ENCODE results near the gene ZFAND4. TPM values are rescaled to one million over a fixed set of nuclear protein-coding genes. Genes with fewer than 3 reads are reported as not detected.
A peak's percentile ranks its signal among the peaks of the same experiment; 100 is the strongest.

The ZFAND4 gene
- total RNA-seq, 1 experiment from 2014 or later: 5.0 TPM

DNA sequence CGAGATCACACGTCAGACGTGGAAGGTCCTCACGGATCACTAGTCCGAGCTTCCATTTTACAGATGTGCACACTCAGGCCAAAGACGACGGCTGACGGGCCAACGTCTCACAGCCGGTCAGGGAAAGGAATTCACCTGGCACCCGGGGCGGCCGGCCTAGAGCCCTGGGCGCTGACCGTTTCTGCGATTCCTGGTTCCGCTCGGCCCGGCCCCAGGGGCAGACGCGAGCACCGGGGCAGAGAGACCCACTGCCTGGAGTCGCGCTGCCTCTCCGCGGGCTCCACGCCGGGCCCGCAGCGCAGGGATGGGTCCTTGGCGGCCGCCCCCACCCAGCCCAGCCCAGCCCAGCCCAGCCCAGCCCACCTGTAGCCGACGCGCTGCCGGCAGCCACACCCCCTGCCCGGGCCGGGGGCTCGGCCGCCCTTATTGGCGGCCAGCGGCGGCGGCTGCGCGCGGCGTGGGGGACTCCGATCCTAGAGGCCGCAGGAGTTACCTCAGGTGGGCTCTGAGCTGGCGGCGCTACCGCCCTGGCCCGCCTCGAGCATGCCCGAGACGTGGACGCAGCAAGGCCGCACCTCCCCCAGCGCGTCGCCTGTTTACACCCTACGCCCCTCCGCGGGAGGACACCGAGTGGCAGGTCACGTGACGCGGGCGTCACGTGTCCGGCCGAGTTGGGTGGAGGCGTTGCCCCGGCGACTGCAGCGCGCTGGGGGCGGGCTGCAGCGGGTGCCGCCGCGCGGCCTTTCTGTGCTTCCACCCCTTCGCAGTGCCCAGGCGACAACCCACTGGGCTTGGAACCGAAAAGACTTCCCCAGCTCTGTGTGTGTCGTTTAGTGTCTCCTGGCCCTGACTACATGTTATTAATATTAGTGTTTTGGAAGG lies 78.1 kb downstream of the ZFAND4 start:
- BruUV-seq (replicated peaks): no TSS peak
- TF ChIP-seq CTCF (IDR thresholded peaks at IDR 0.05; ENCODE audit: unreplicated experiment): no peak
- peak overlapping the region; percentile 86 for H3K4me3 Mint-ChIP-seq (ENCODE audit: unreplicated experiment)
- no peaks in the 10 kb centered on the region for H3K9me3 Mint-ChIP-seq (ENCODE audit: unreplicated experiment)
- POLR2A ChIA-PET: interaction anchor here (0.7 to 2.0 kb wide), 8 partner anchors 7 to 348 kb away, joined by 3 to 13 read pairs (median 4); partner anchors contain the start of gene ZFAND4
- H3K27me3 Mint-ChIP-seq (ENCODE audit: insufficient read depth, unreplicated experiment): no peaks in the 10 kb centered on the region
- peak overlapping the region; percentile 77 for H3K27ac Mint-ChIP-seq (ENCODE audit: low read depth, unreplicated experiment)
- intact Hi-C loops (cut with micrococcal nuclease): loop anchor here (2.0 to 10.0 kb wide), 2 partner anchors 78 to 440 kb away; partner anchors contain the start of genes NCOA4 and ZFAND4
- H3K4me1 Mint-ChIP-seq (ENCODE audit: insufficient read depth, unreplicated experiment): peaks cover 21% of the 10 kb centered on the region
- peak; percentile 89 for DNase-seq (ENCODE audit: unreplicated experiment)
- CTCF ChIA-PET: interaction anchor here (0.7 to 1.8 kb wide), 3 partner anchors 77 to 257 kb away, joined by 3 to 9 read pairs (median 3); no protein-coding TSS in a partner anchor
- H3K36me3 Mint-ChIP-seq (ENCODE audit: insufficient read depth, unreplicated experiment): no peaks in the 10 kb centered on the region

DNA sequence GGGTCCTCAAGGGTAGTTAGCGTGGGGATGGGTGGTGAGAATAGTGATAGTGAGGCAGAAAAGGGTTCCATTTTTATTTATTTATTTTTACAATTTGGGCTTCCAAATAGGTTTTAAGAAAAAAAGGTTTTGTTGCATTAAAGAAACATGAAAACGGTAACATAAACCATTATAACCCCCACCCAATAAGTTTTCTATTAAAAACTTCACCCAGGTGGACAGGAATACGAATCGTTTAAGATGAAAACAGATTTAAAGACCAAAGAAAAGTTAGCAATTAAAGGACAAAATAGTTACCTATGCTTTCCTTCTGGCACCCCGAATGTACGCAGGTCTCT lies 78.7 kb downstream of the ZFAND4 start:
- Mint-ChIP-seq H3K36me3 (ENCODE audit: insufficient read depth, unreplicated experiment) (no peaks in the 10 kb centered on the region), H3K4me3 (ENCODE audit: unreplicated experiment) (peak overlapping the region; percentile 86), H3K4me1 (ENCODE audit: insufficient read depth, unreplicated experiment) (peaks cover 21% of the 10 kb centered on the region), H3K9me3 (ENCODE audit: unreplicated experiment) (no peaks in the 10 kb centered on the region), H3K27ac (ENCODE audit: low read depth, unreplicated experiment) (peak overlapping the region; percentile 77), H3K27me3 (ENCODE audit: insufficient read depth, unreplicated experiment) (no peaks in the 10 kb centered on the region)
- ChIA-PET CTCF (interaction anchor here (0.7 to 1.7 kb wide), 3 partner anchors 78 to 256 kb away, joined by 3 read pairs; no protein-coding TSS in a partner anchor), POLR2A (interaction anchor here (0.7 to 2.0 kb wide), 9 partner anchors 8 to 347 kb away, joined by 3 to 13 read pairs (median 3); no protein-coding TSS in a partner anchor)
- DNase-seq (ENCODE audit: unreplicated experiment): no peak
- intact Hi-C loops (cut with micrococcal nuclease): loop anchor here (2.0 to 10.0 kb wide), 2 partner anchors 79 to 441 kb away; partner anchors contain the start of genes NCOA4 and ZFAND4
- TF ChIP-seq CTCF (IDR thresholded peaks at IDR 0.05; ENCODE audit: unreplicated experiment): no peak
- no TSS peak for BruUV-seq (replicated peaks)

DNA sequence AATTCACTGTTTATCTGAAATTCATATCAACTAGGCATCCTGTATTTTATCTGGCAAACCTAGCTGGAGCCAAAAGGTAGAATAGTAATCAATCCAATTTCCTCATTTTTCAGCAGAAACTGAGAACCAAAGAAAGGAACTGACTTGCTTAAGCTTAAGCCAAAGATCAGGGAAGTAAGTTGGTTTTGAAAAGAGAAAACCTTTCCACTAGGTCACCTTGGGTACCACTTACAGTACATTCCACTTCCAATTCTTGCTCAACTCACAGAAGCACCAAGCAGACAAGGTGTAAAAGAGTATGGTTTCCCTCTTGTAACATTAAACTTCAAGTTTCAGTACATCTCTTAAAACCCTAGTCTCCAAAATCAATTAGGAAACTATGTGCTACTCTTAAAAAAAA lies 79.6 kb downstream of the ZFAND4 start:
- CTCF ChIA-PET: interaction anchor here (0.7 to 1.7 kb wide), 3 partner anchors 37 to 79 kb away, joined by 3 read pairs; no protein-coding TSS in a partner anchor
- no peaks in the 10 kb centered on the region for H3K9me3 Mint-ChIP-seq (ENCODE audit: unreplicated experiment)
- TF ChIP-seq CTCF (IDR thresholded peaks at IDR 0.05; ENCODE audit: unreplicated experiment): no peak
- H3K4me3 Mint-ChIP-seq (ENCODE audit: unreplicated experiment): peak overlapping the region; percentile 86
- no peak for DNase-seq (ENCODE audit: unreplicated experiment)
- H3K36me3 Mint-ChIP-seq (ENCODE audit: insufficient read depth, unreplicated experiment): no peaks in the 10 kb centered on the region
- H3K27me3 Mint-ChIP-seq (ENCODE audit: insufficient read depth, unreplicated experiment): no peaks in the 10 kb centered on the region
- H3K27ac Mint-ChIP-seq (ENCODE audit: low read depth, unreplicated experiment): peak overlapping the region; percentile 77
- BruUV-seq (replicated peaks): no TSS peak
- POLR2A ChIA-PET: interaction anchor here (0.7 to 1.3 kb wide), 2 partner anchors 11 to 79 kb away, joined by 5 to 6 read pairs; no protein-coding TSS in a partner anchor
- H3K4me1 Mint-ChIP-seq (ENCODE audit: insufficient read depth, unreplicated experiment): peaks cover 21% of the 10 kb centered on the region
- intact Hi-C loops (cut with micrococcal nuclease): loop anchor here (10.0 kb wide), 1 partner anchor 442 kb away; the partner anchor contains the start of gene NCOA4

DNA sequence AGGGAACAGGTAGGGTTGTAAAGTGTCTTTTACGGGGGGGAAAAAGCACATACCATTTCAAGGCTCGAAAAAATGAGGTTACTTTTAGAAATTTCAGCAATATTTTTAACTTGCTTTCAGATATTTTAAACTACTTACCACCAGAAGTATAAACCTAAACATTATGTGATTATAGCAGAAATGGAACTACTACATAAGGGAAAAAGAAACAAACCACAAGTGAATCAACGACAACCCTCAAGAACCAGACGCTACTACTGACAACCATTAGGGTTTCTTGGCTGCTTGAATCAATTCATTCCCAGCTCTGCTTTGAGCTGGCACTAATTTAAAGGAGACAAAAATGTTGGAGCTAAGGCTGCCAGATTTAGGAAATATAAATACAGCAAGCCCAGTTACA lies 80.1 kb downstream of the ZFAND4 start:
- intact Hi-C loops (cut with micrococcal nuclease): loop anchor here (10.0 kb wide), 1 partner anchor 442 kb away; the partner anchor contains the start of gene NCOA4
- DNase-seq (ENCODE audit: unreplicated experiment): no peak
- Mint-ChIP-seq H3K4me1 (ENCODE audit: insufficient read depth, unreplicated experiment) (peaks cover 21% of the 10 kb centered on the region), H3K27ac (ENCODE audit: low read depth, unreplicated experiment) (no peak overlapping the region), H3K9me3 (ENCODE audit: unreplicated experiment) (no peaks in the 10 kb centered on the region), H3K4me3 (ENCODE audit: unreplicated experiment) (no peak overlapping the region), H3K27me3 (ENCODE audit: insufficient read depth, unreplicated experiment) (no peaks in the 10 kb centered on the region), H3K36me3 (ENCODE audit: insufficient read depth, unreplicated experiment) (no peaks in the 10 kb centered on the region)
- BruUV-seq (replicated peaks): no TSS peak
- POLR2A ChIA-PET: interaction anchor here (0.7 to 1.1 kb wide), 2 partner anchors 10 to 191 kb away, joined by 3 to 4 read pairs; no protein-coding TSS in a partner anchor
- no peak for TF ChIP-seq CTCF (IDR thresholded peaks at IDR 0.05; ENCODE audit: unreplicated experiment)
- CTCF ChIA-PET: interaction anchor here (0.7 to 1.1 kb wide), 2 partner anchors 37 to 62 kb away, joined by 3 read pairs; no protein-coding TSS in a partner anchor

Data from MCF 10A (cell line).